H1 (cell line): Measurements from ENCODE around the gene ELOVL1. TPM values are rescaled to one million over a fixed set of nuclear protein-coding genes. Genes with fewer than 3 reads are reported as not detected.

Experiments
- CTCF ChIA-PET: fragments of 300-600 bp; sonication (Branson Sonifier 250); formaldehyde crosslinking; loops from one replicate; lab custom pipeline; 2021; ENCODE audit not compliant: partially characterized antibody; lab: Charles Lee
- POLR2A ChIA-PET: fragments of 300-600 bp; sonication (Branson Sonifier 250); formaldehyde crosslinking; loops from one replicate; lab custom pipeline; 2021; ENCODE audit warnings: inconsistent platforms; ENCODE audit not compliant: partially characterized antibody; lab: Charles Lee
- DNase-seq, 2 experiments: peaks; one replicate each; pipeline versions ENCODE4 v3.0.0 to v3.0.0-alpha.2; 2010 to 2022; ENCODE audit warnings: low spot score in 2 of 2, low read depth in 1 of 2, mixed read lengths in 1 of 2
- FAIRE-seq: peaks from 2 replicates; lab custom pipeline; 2011; peaks lifted over from hg19 to GRCh38; lab: Jason Lieb, UNC
- H2AFZ ChIP-seq: 2 replicates; pipeline ENCODE4 v1.8.1; 2012; ENCODE audit warnings: low read length, inconsistent platforms
- H2AK5ac ChIP-seq: 2 replicates; pipeline ENCODE4 v1.6.1; 2013; ENCODE audit warnings: low read depth, low read length
- H2BK120ac ChIP-seq: replicated peaks from 2 replicates; pipeline ENCODE3; 2013; ENCODE audit warnings: low read depth, low read length, inconsistent platforms
- H2BK12ac ChIP-seq: 2 replicates; pipeline ENCODE4 v1.6.1; 2013; ENCODE audit warnings: low read depth, low read length
- H2BK15ac ChIP-seq: 2 replicates; pipeline ENCODE4 v1.6.1; 2013; ENCODE audit warnings: low read length
- H2BK20ac ChIP-seq: 2 replicates; pipeline ENCODE4 v1.6.1; 2013; ENCODE audit warnings: low read length
- H2BK5ac ChIP-seq: 2 replicates; pipeline ENCODE4 v1.6.1; 2013; ENCODE audit warnings: low read depth, low read length
- H3K14ac ChIP-seq: 2 replicates; pipeline ENCODE4 v1.6.1; 2013; ENCODE audit warnings: inconsistent platforms; ENCODE audit not compliant: insufficient read length
- H3K18ac ChIP-seq: 2 replicates; pipeline ENCODE4 v1.6.1; 2013; ENCODE audit warnings: low read length; ENCODE audit errors: extremely low read depth
- H3K23ac ChIP-seq: 2 replicates; pipeline ENCODE4 v1.6.1; 2013; ENCODE audit warnings: inconsistent platforms; ENCODE audit not compliant: insufficient read length
- H3K23me2 ChIP-seq: 2 replicates; pipeline ENCODE4 v1.6.1; 2013; ENCODE audit warnings: low read depth, low read length
- H3K27ac ChIP-seq: 2 replicates; pipeline ENCODE4 v1.6.1; 2011; ENCODE audit warnings: low read depth, low read length, inconsistent platforms
- H3K27me3 ChIP-seq, 4 experiments: replicated peaks in 1 of 4; 1 replicate in 1 of 4; 2 replicates in 3 of 4; pipeline versions ENCODE4 v1.6.1 to v1.8.1; 2011 to 2013; ENCODE audit warnings: low read length in 3 of 4, mild to moderate bottlenecking in 3 of 4, inconsistent platforms in 2 of 4, mixed read lengths in 2 of 4, moderate library complexity in 1 of 4; ENCODE audit not compliant: control insufficient read depth in 3 of 4, insufficient read depth in 3 of 4; ENCODE audit errors: extremely low read depth in 1 of 4
- H3K36me3 ChIP-seq, 4 experiments: 2 replicates each; pipeline versions ENCODE4 v1.6.1 to v1.8.1; 2011 to 2013; ENCODE audit warnings: mild to moderate bottlenecking in 4 of 4, low read length in 3 of 4, moderate library complexity in 2 of 4, control low read depth in 1 of 4, inconsistent platforms in 1 of 4; ENCODE audit not compliant: insufficient read depth in 4 of 4, control insufficient read depth in 2 of 4
- H3K4ac ChIP-seq: replicated peaks from 2 replicates; pipeline ENCODE3; 2013; ENCODE audit warnings: low read length, low read depth, mixed read lengths, inconsistent platforms; ENCODE audit not compliant: insufficient read length
- H3K4me1 ChIP-seq, 4 experiments: replicated peaks in 1 of 4; 1 replicate in 1 of 4; 2 replicates in 3 of 4; pipeline versions ENCODE4 v1.6.1 to v1.8.1; 2011 to 2013; ENCODE audit warnings: low read length in 3 of 4, inconsistent platforms in 2 of 4, mixed read lengths in 1 of 4; ENCODE audit not compliant: insufficient read depth in 4 of 4, control insufficient read depth in 3 of 4
- H3K4me2 ChIP-seq, 2 experiments: 2 replicates each; pipeline versions ENCODE4 v1.6.1 to v1.8.1; 2011 to 2013; ENCODE audit warnings: low read depth in 2 of 2, low read length in 2 of 2, control low read depth in 1 of 2, inconsistent platforms in 1 of 2, mild to moderate bottlenecking in 1 of 2; ENCODE audit not compliant: insufficient read depth in 1 of 2
- H3K4me3 ChIP-seq, 4 experiments: fragments of 200-600, 300-600 bp in 1 of 4; sonication (generic), shearing (Covaris generic), sonication (Bioruptor Twin) in 1 of 4; 2 replicates each; pipeline versions ENCODE4 v1.5.1 to v1.8.1; 2011 to 2016; ENCODE audit warnings: low read length in 4 of 4, low read depth in 3 of 4, control low read depth in 2 of 4, inconsistent platforms in 2 of 4, mild to moderate bottlenecking in 2 of 4, mixed read lengths in 1 of 4, moderate library complexity in 1 of 4; ENCODE audit not compliant: insufficient read depth in 2 of 4; ENCODE audit errors: extremely low read depth in 1 of 4
- H3K56ac ChIP-seq: replicated peaks from 2 replicates; pipeline ENCODE3; 2013; ENCODE audit warnings: low read depth, mild to moderate bottlenecking, mixed read lengths, low read length, inconsistent platforms; ENCODE audit not compliant: insufficient read length
- H3K79me1 ChIP-seq: 2 replicates; pipeline ENCODE4 v1.6.1; 2013; ENCODE audit warnings: low read depth, low read length, control low read depth
- H3K79me2 ChIP-seq, 2 experiments: 2 replicates each; pipeline versions ENCODE4 v1.6.1 to v1.8.1; 2012 to 2013; ENCODE audit warnings: low read length in 2 of 2, mild to moderate bottlenecking in 2 of 2, inconsistent platforms in 1 of 2; ENCODE audit not compliant: insufficient read depth in 2 of 2, control insufficient read depth in 1 of 2
- H3K9ac ChIP-seq, 4 experiments: replicated peaks in 1 of 4; 1 replicate in 1 of 4; 2 replicates in 3 of 4; pipeline versions ENCODE4 v1.6.1 to v1.8.1; 2011 to 2013; ENCODE audit warnings: low read depth in 3 of 4, low read length in 3 of 4, control low read depth in 2 of 4, mild to moderate bottlenecking in 2 of 4, moderate library complexity in 2 of 4, inconsistent platforms in 1 of 4; ENCODE audit errors: extremely low read depth in 1 of 4
- H3K9me3 ChIP-seq, 2 experiments: 2 replicates each; pipeline versions ENCODE4 v1.6.1 to v1.8.1; 2012 to 2013; ENCODE audit warnings: mild to moderate bottlenecking in 2 of 2, moderate library complexity in 2 of 2, control low read depth in 1 of 2, inconsistent platforms in 1 of 2, low read depth in 1 of 2, low read length in 1 of 2, mixed read lengths in 1 of 2; ENCODE audit not compliant: insufficient read depth in 2 of 2
- H4K20me1 ChIP-seq, 2 experiments: replicated peaks in 1 of 2; 2 replicates each; pipeline versions ENCODE3 to v1.8.1; 2011 to 2013; ENCODE audit warnings: inconsistent platforms in 2 of 2, low read length in 2 of 2, mild to moderate bottlenecking in 1 of 2; ENCODE audit not compliant: insufficient read depth in 2 of 2, control insufficient read depth in 1 of 2
- H4K5ac ChIP-seq: 2 replicates; pipeline ENCODE4 v1.6.1; 2013; ENCODE audit warnings: low read length, low read depth, mixed read lengths, inconsistent platforms; ENCODE audit not compliant: insufficient read length
- H4K8ac ChIP-seq: 2 replicates; pipeline ENCODE4 v1.8.0; 2013; ENCODE audit warnings: mild to moderate bottlenecking, moderate library complexity, low read length, inconsistent platforms; ENCODE audit not compliant: insufficient read depth; ENCODE audit errors: extremely low read depth
- H4K91ac ChIP-seq: replicated peaks from 2 replicates; pipeline ENCODE3; 2013; ENCODE audit warnings: low read length, mixed read lengths, inconsistent platforms; ENCODE audit not compliant: insufficient read length
- BCL11A ChIP-seq, 2 experiments: IDR thresholded peaks; one replicate each; pipeline ENCODE4 v1.6.1; 2011; ENCODE audit warnings: low read depth in 2 of 2, low read length in 2 of 2, mild to moderate bottlenecking in 2 of 2
- BRCA1 ChIP-seq: IDR thresholded peaks from 2 replicates; pipeline ENCODE4 v1.6.1; 2012; ENCODE audit warnings: low read depth, low read length, improper control_type of control experiment
- CBX5 ChIP-seq: fragments of 300-800, 300-1000 bp; sonication (generic); IDR thresholded peaks from 2 replicates; pipeline ENCODE4 v1.7.1; 2016; ENCODE audit warnings: antibody characterized with exemption, low read length, low read depth
- CHD2 ChIP-seq: IDR thresholded peaks from 2 replicates; pipeline ENCODE4 v1.6.1; 2012; ENCODE audit warnings: low read length, improper control_type of control experiment
- CREB1 ChIP-seq: IDR thresholded peaks from 2 replicates; pipeline ENCODE4 v1.6.1; 2012; ENCODE audit warnings: inconsistent platforms
- HDAC2 ChIP-seq, 2 experiments: fragments of 300-600 bp in 1 of 2; sonication (generic) in 1 of 2; IDR thresholded peaks; 2 replicates each; pipeline ENCODE4 v1.6.1; 2011 to 2012; ENCODE audit warnings: low read depth in 2 of 2, low read length in 2 of 2, mild to moderate bottlenecking in 2 of 2, moderate library complexity in 2 of 2, borderline replicate concordance in 1 of 2, inconsistent platforms in 1 of 2
- HDAC6 ChIP-seq: IDR thresholded peaks from one replicate; pipeline ENCODE4 v1.7.1; 2012; ENCODE audit warnings: low read depth, mild to moderate bottlenecking, inconsistent platforms, low read length, moderate library complexity
- SP2 ChIP-seq: IDR thresholded peaks from 2 replicates; pipeline ENCODE4 v1.6.1; 2012; ENCODE audit warnings: mild to moderate bottlenecking, low read length, inconsistent platforms
- TBP ChIP-seq: IDR thresholded peaks from 2 replicates; pipeline ENCODE4 v1.6.1; 2011; ENCODE audit warnings: low read depth, low read length, improper control_type of control experiment
- TEAD4 ChIP-seq: IDR thresholded peaks from 2 replicates; pipeline ENCODE4 v1.6.1; 2012; ENCODE audit warnings: low read depth, low read length, inconsistent platforms, mixed read lengths
- WGBS, 2 experiments: shearing (Covaris generic) in 1 of 2; methylation state at CpG; one replicate each; pipeline versions ENCODE4 v1.1.6 to v1.1.7; 2013 to 2015; ENCODE audit warnings: low lambda C conversion rate in 2 of 2, mixed read lengths in 2 of 2, inconsistent platforms in 1 of 2, low coverage in 1 of 2, missing lambda C conversion rate in 1 of 2; ENCODE audit not compliant: insufficient replicate concordance in 2 of 2, insufficient coverage in 1 of 2, insufficient read length in 1 of 2; ENCODE audit errors: extremely low coverage in 1 of 2, missing lambda C conversion rate in 1 of 2; 5-methylcytosine and 5-hydroxymethylcytosine counted together
- polyA plus RNA-seq, 7 experiments: library from polyadenylated mRNA; depleted of rRNA in 3 of 7; stranded (reverse) in 5 of 7; unstranded in 2 of 7; fragments of >200 nt in 5 of 7; fragments of 200-250 nt in 2 of 7; gene quantifications; 1 replicate in 5 of 7; 2 replicates in 1 of 7; 4 replicates in 1 of 7; pipeline versions ENCODE4 v1.2.1 to v1.2.3, GENCODE V29; 2011 to 2013; ENCODE audit warnings: missing spikeins in 2 of 7, mixed read lengths in 2 of 7
- total RNA-seq: library from RNA; stranded (reverse); fragmentation: NEBNext Ultra II Directional; extraction: Animal tissue kit (Norgen Biotek cat#: 25700); gene quantifications from 2 replicates; pipeline ENCODE4 v1.2.1, GENCODE V29; 2021
- TF ChIP-seq, protein P1 (sequence below): IDR thresholded peaks from 2 replicates; pipeline ENCODE4 v1.6.1; 2012; ENCODE audit warnings: inconsistent platforms
- TF ChIP-seq, protein P2 (sequence below): IDR thresholded peaks from 2 replicates; pipeline ENCODE4 v1.6.1; 2012; ENCODE audit warnings: low read length, inconsistent platforms

The ELOVL1 gene
- total and polyA plus RNA-seq, 2 of the 8 experiments (the other 6 are each of a cell fraction or from before 2014, with no cell fraction given), result 28.5 to 68.1 TPM

DNA sequence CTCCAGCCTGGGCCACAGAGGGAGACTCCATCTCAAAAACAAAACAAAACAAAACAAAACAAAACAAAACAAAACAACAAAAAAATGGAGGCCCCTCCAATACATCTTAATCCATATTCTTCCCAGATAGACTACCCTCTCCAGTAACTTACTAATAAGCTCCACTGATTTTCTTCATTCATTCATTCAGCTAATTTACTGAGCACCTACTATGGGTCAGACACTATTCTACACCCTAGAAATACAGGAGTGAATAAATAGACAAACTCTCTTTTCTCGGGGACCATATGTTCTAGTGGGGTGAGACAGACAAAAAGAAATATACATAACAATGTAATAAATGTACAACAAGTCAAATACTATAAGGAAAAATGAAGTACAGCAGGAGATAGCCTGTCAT lies 16.8 kb downstream of the ELOVL1 start:
- H3K23me2 ChIP-seq, result peaks cover 7% of the 10 kb centered on the region
- no peaks in the 10 kb centered on the region for H4K20me1 ChIP-seq
- 70% methylated on average over 1 of the region's 1 CpG; no CpG with 5 or more reads in 1 of the 2 experiments for WGBS, 2 experiments
- no peak overlapping the region for H3K4me2 ChIP-seq
- H3K14ac ChIP-seq, result no peak overlapping the region
- H3K23ac ChIP-seq, result no peak overlapping the region
- H4K5ac ChIP-seq, result no peak overlapping the region
- H3K27ac ChIP-seq, result no peak overlapping the region
- H2BK20ac ChIP-seq, result no peak overlapping the region
- H3K9me3 ChIP-seq, result no peaks in the 10 kb centered on the region
- H2AK5ac ChIP-seq, result no peak overlapping the region
- DNase-seq, result no peak
- H3K56ac ChIP-seq, result no peak overlapping the region
- H2BK15ac ChIP-seq, result no peak overlapping the region
- ChIA-PET POLR2A (interaction anchor here (0.6 to 4.0 kb wide), 7 partner anchors 7 to 75 kb away, joined by 3 to 37 read pairs (median 4); partner anchors contain the start of genes C1orf210, CDC20, MED8 and SZT2), CTCF (interaction anchor here (1.0 to 1.2 kb wide), 2 partner anchors 10 to 21 kb away, joined by 3 read pairs; no protein-coding TSS in a partner anchor)
- TF ChIP-seq TBP (no peak), SP2 (no peak), BRCA1 (no peak), HDAC6 (no peak), TEAD4 (no peak), CREB1 (no peak), HDAC2 (IDR thresholded peaks at IDR 0.05; ENCODE audit: borderline replicate concordance in 1 of 2, low read depth in 2 of 2, low read length in 2 of 2) (no peak), CBX5 (no peak), CHD2 (no peak), BCL11A (IDR thresholded peaks at IDR 0.05; ENCODE audit: low read depth in 2 of 2, low read length in 2 of 2) (no peak)
- TF ChIP-seq, protein P1, sequence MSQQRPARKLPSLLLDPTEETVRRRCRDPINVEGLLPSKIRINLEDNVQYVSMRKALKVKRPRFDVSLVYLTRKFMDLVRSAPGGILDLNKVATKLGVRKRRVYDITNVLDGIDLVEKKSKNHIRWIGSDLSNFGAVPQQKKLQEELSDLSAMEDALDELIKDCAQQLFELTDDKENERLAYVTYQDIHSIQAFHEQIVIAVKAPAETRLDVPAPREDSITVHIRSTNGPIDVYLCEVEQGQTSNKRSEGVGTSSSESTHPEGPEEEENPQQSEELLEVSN, result no peak
- TF ChIP-seq, protein P2, sequence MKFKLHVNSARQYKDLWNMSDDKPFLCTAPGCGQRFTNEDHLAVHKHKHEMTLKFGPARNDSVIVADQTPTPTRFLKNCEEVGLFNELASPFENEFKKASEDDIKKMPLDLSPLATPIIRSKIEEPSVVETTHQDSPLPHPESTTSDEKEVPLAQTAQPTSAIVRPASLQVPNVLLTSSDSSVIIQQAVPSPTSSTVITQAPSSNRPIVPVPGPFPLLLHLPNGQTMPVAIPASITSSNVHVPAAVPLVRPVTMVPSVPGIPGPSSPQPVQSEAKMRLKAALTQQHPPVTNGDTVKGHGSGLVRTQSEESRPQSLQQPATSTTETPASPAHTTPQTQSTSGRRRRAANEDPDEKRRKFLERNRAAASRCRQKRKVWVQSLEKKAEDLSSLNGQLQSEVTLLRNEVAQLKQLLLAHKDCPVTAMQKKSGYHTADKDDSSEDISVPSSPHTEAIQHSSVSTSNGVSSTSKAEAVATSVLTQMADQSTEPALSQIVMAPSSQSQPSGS, result no peak
- no peak overlapping the region for H3K9ac ChIP-seq
- H2BK12ac ChIP-seq, result no peak overlapping the region
- H3K27me3 ChIP-seq, result peaks cover 0 to 5% (median 0%) of the 10 kb centered on the region in 4 experiments; a peak in 2 of 7 replicates
- no peak overlapping the region for H2BK120ac ChIP-seq
- no peak overlapping the region for H3K18ac ChIP-seq
- H3K36me3 ChIP-seq, result no peaks in the 10 kb centered on the region
- no peak overlapping the region for H3K4ac ChIP-seq
- H3K4me3 ChIP-seq, result no peak overlapping the region
- H3K79me2 ChIP-seq, result no peaks in the 10 kb centered on the region
- H2BK5ac ChIP-seq, result no peak overlapping the region
- H4K8ac ChIP-seq, result no peak overlapping the region
- no peak for FAIRE-seq
- no peak overlapping the region for H4K91ac ChIP-seq
- H2AFZ ChIP-seq, result no peak overlapping the region
- H3K4me1 ChIP-seq, result peaks cover 4 to 15% (median 9%) of the 10 kb centered on the region in 4 experiments; a peak in 6 of 7 replicates
- no peaks in the 10 kb centered on the region for H3K79me1 ChIP-seq
